Measurements from ENCODE around the gene ASGR1.

DNA sequence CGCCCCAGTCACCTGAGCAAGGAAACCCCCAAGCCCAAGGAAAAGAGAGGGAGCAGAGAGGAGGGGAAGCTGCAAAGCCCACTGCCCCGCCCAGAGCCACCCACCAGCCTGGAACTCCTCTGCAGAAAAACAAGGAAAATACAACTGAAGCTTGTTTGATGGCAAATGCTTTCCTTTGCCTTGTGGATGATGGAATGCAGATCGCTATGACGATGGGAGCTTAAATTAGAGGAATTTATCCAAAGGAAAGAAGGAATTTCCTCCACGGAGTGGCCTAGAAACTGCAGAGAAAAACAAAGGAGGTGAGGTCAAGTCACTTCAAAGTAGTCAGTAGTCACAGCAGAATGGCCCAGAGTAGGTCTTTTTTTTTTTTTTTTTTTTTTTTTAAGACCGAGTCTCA lies 33.1 kb downstream of the ASGR1 start:
- TF ChIP-seq, protein P1, sequence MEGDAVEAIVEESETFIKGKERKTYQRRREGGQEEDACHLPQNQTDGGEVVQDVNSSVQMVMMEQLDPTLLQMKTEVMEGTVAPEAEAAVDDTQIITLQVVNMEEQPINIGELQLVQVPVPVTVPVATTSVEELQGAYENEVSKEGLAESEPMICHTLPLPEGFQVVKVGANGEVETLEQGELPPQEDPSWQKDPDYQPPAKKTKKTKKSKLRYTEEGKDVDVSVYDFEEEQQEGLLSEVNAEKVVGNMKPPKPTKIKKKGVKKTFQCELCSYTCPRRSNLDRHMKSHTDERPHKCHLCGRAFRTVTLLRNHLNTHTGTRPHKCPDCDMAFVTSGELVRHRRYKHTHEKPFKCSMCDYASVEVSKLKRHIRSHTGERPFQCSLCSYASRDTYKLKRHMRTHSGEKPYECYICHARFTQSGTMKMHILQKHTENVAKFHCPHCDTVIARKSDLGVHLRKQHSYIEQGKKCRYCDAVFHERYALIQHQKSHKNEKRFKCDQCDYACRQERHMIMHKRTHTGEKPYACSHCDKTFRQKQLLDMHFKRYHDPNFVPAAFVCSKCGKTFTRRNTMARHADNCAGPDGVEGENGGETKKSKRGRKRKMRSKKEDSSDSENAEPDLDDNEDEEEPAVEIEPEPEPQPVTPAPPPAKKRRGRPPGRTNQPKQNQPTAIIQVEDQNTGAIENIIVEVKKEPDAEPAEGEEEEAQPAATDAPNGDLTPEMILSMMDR (IDR thresholded peaks at IDR 0.05; ENCODE audit: low read depth, low read length) = no peak
- TF ChIP-seq EZH2phosphoT487 (IDR thresholded peaks at IDR 0.05; ENCODE audit: low read depth) = no peak
